ENCODE data around the gene LRPAP1. TPM values are rescaled to one million over a fixed set of nuclear protein-coding genes. Genes with fewer than 3 reads are reported as not detected.

Gene LRPAP1
- total and polyA plus RNA-seq, 10 of the 15 experiments (the other 5 are each of a cell fraction or from before 2014, with no cell fraction given), result 1.0 to 100 (median 51.1) TPM

DNA sequence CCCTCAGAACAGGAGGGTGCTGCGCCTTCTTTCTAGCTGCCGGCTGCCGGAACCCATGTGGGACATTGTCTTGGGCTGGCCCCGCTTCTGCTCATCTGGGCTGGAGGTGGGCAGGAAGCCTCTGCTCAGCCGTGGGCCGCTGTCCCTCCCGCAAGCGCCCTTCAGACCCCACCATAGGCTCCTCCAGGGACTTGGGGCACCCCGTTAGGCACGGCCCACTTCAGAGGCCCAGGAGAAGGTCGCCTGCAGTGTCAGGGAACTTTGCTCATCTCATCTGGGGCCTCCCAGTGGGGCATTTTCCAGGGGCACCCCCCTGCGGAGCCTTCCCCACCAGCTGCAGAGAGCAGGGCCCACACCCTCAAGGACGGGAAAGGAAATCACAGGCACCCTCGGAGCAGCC is 36.2 kb downstream of the LRPAP1 start:
- Histone ChIP-seq H2AFZ (ENCODE audit: control insufficient read depth, low read depth, low read length) (no peak overlapping the region), H3K9ac (ENCODE audit: control insufficient read depth, insufficient read depth, low read length) (no peak overlapping the region), H3K4me1 (ENCODE audit: control insufficient read depth, insufficient read depth, low read length) (no peaks in the 10 kb centered on the region), H3K27ac (ENCODE audit: control insufficient read depth, insufficient read depth) (no peak overlapping the region), H3K79me2 (ENCODE audit: control insufficient read depth, insufficient read depth, low read length) (no peaks in the 10 kb centered on the region), H3K4me3 (no peak overlapping the region), H3K9me3 (replicated peaks; ENCODE audit: control insufficient read depth, insufficient read depth, low read length) (no peaks in the 10 kb centered on the region), H4K20me1 (ENCODE audit: control insufficient read depth, insufficient read depth) (no peaks in the 10 kb centered on the region), H3K36me3 (ENCODE audit: control insufficient read depth in 2 of 2, insufficient read depth in 2 of 2, low read length in 1 of 2) (no peaks in the 10 kb centered on the region), H3K4me2 (ENCODE audit: control insufficient read depth, insufficient read depth) (no peak overlapping the region), H3K27me3 (replicated peaks in 1 of 2; ENCODE audit: control insufficient read depth in 2 of 2, insufficient read depth in 2 of 2, low read length in 1 of 2) (no peaks in the 10 kb centered on the region; a peak in 1 of 4 replicates)
- SMC1A ChIA-PET (ENCODE audit: uncharacterized antibody, unreplicated experiment), result no interaction called here
- no peak for FAIRE-seq
- in situ Hi-C loops (cut with MboI) (no loop called here), intact Hi-C loops (cut with micrococcal nuclease; ENCODE audit: unreplicated experiment) (no loop called here)
- BruUV-seq (replicated peaks), result no TSS peak
- TF ChIP-seq CUX1 (IDR thresholded peaks at IDR 0.05; ENCODE audit: insufficient replicate concordance, low read depth, low read length), result no peak
- TF ChIP-seq WRNIP1 (IDR thresholded peaks at IDR 0.05; ENCODE audit: borderline replicate concordance, low read depth, low read length), result no peak
- TF ChIP-seq MYB (IDR thresholded peaks at IDR 0.05; ENCODE audit: borderline replicate concordance, low read depth, low read length), result no peak
- TF ChIP-seq, protein P1, sequence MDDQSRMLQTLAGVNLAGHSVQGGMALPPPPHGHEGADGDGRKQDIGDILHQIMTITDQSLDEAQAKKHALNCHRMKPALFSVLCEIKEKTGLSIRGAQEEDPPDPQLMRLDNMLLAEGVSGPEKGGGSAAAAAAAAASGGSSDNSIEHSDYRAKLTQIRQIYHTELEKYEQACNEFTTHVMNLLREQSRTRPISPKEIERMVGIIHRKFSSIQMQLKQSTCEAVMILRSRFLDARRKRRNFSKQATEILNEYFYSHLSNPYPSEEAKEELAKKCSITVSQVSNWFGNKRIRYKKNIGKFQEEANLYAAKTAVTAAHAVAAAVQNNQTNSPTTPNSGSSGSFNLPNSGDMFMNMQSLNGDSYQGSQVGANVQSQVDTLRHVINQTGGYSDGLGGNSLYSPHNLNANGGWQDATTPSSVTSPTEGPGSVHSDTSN (IDR thresholded peaks at IDR 0.05; ENCODE audit: insufficient replicate concordance, low read depth, low read length), result no peak
- no peak for TF ChIP-seq MEF2B (IDR thresholded peaks at IDR 0.05; ENCODE audit: partially characterized antibody, poor library complexity, severe bottlenecking)
- no peak for TF ChIP-seq SREBF2 (IDR thresholded peaks at IDR 0.05; ENCODE audit: low read length)
- no peak for TF ChIP-seq CEBPB (IDR thresholded peaks at IDR 0.05; ENCODE audit: borderline replicate concordance in 1 of 2, low read depth in 2 of 2, low read length in 2 of 2)
- TF ChIP-seq SMAD1 (IDR thresholded peaks at IDR 0.05; ENCODE audit: low read depth, partially characterized antibody), result no peak
- no peak for DNase-seq (ENCODE audit: low read depth, low spot score)
- RAD21 ChIA-PET (ENCODE audit: unreplicated experiment), result no interaction called here
- CTCF ChIA-PET, result no interaction called here
- no peak for ATAC-seq
- WGBS (ENCODE audit: insufficient coverage, insufficient replicate concordance, low lambda C conversion rate, missing lambda C conversion rate), result 39% methylated on average over 14 of the region's 14 CpGs
- POLR2A ChIA-PET, result no interaction called here

Measured in GM12878 (cell line).